HG03439 (cell line): ENCODE results near the gene CIAO2B.
"Not testable (repeated sequence)": the region's sequence is repeated elsewhere in the genome, so short reads cannot be mapped to it uniquely, and the experiment has no call there.

Source experiments
- ATAC-seq: cut with Tn5 transposase; IDR thresholded peaks from one replicate; pipeline ENCODE4 v1.9.1; 2021; ENCODE audit warnings: mild to moderate bottlenecking, moderate library complexity; ENCODE audit not compliant: unreplicated experiment

CIAO2B gene

DNA sequence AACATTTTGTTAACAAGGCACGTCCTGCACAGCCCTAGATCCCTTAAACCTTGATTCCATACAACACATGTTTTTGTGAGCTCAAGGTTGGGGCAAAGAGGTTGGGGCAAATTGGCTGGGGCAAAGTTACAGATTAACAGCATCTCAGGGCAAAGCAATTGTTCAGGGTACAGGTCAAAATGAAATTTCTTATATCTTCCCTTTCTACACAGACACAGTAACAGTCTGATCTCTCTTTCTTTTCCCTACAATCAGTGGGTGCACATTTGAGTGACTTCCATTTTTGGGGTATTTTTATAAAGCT is 21.9 kb upstream of the CIAO2B start:
- ATAC-seq, result not testable (repeated sequence)

- ATAC-seq, result not testable (repeated sequence)
Measured at GRCh38 chr16:66955363-66956153, 21.4 kb upstream of the CIAO2B start.

DNA sequence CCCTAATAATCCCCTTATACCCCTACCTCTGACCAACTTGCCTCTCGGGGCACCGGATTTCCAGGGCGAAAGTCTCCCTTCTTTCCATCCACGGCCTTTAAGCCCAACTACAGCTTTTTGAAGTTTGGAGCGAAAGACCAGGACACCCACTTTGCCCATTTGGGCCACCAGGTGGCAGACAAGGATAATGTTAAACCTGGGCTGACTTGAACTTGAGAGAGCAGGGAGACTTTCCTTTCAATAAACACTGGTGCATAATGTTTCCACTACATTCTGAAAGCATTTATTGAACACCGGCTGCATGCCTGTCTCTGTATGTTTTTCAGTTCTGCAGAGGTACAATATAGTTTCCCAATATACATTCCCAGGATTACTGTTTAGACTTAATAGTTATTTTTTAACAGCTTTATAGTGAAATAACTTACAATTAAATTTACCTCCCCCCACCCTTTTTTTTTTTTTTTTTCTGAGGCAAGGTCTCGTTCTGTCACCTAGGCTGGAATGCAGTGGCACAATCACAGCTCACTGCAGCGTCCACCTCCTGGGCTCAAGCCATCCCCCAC is 20.0 kb upstream of the CIAO2B start:
- ATAC-seq, result no peak

- ATAC-seq, result no peak
Measured at GRCh38 chr16:66953462-66954096, 19.4 kb upstream of the CIAO2B start.

- ATAC-seq, result no peak
Measured at GRCh38 chr16:66952430-66953110, 18.4 kb upstream of the CIAO2B start.

DNA sequence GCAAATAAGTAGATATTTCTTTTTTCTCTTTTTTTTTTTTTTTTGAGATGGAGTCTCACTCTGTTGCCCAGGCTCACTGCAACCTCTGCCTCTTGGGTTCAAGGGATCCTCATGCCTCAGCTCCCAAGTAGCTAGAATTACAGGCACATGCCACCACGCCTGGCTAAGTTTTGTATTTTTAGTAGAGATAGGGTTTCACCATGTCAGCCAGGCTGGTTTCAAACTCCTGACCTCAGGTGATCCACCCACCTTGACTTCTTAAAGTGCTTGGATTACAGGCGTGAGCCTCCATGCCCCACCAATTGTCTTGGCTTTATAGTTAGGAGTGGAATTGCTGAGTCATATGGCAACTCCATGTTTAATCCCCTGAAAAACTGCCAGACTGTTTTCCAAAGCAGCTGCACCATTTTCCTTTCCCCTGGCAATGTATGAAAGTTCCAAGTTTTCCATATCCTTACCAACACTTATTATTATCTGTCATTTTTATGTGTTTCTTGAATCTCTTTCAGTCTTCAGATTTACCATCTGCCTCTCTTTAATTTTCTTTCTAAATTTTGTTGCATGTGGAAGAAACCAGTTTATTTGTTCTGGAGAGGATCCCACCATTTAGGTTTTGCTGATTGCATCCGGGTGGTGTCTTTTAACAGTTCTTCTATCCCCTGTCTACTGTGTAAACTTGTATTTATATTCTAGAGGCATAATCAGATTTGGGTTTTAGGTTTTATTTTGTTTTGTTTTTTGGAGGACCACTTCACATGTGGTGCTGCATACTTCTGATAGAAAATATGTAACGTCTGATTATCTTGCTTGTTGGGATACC is 17.0 kb upstream of the CIAO2B start:
- no peak for ATAC-seq

DNA sequence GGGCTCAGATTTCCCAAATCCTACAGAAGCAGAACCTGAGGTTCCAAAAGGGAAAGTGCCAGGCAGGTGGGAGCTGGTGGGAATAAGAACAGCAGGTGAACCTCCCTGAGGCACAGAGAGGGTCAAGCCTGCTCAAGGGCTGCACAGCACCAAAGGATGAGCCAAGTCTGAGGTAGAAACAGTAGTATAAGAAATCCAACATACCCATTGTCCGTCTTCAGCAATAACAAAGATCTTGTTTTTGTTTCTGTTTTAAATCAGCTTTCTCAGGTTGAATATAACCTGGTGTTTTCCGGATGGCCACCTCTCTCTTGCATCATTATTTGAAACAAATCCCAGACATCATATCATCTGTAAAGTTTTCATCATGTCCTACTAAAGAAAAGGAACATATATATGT is 16.2 kb upstream of the CIAO2B start:
- no peak for ATAC-seq

DNA sequence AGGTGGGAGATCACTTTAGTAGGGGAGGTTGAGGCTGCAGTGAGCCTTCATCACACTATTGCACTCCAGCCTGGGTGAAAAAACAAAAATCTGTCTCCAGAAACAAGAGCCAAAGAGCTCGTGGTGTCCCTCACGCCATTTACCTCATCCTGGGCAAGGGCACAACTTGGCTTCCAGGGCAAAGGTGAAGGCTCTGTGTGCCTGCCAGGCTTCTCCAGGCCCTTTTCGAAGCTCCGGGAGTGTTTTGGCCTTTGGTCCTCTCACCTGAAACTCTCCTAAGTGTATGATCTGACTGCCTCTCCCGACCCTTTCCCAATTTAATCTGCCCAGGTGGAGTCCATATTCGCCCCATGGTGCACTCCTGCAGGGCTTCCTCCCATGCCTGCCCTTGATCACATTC is 15.3 kb upstream of the CIAO2B start:
- ATAC-seq, result no peak

DNA sequence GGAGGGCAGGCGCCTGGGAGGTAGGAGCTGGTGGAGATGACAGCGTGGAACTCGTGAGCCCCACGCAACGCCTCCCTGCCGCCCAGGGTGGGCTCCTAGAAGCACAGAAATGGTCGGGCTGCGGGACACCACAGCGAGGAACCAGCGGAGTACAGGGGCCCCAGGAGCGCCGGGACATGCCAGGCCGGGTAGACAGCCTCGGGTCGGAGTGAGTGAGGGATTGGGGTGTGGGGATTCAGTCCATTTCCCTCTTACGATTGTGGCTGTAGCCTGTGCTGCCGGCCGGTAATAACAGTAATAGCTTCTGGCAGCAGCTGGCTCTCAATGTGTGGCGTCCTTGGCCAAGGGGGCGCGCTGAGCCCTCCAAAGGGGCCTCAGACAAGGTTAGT is 14.6 kb upstream of the CIAO2B start:
- no peak for ATAC-seq

DNA sequence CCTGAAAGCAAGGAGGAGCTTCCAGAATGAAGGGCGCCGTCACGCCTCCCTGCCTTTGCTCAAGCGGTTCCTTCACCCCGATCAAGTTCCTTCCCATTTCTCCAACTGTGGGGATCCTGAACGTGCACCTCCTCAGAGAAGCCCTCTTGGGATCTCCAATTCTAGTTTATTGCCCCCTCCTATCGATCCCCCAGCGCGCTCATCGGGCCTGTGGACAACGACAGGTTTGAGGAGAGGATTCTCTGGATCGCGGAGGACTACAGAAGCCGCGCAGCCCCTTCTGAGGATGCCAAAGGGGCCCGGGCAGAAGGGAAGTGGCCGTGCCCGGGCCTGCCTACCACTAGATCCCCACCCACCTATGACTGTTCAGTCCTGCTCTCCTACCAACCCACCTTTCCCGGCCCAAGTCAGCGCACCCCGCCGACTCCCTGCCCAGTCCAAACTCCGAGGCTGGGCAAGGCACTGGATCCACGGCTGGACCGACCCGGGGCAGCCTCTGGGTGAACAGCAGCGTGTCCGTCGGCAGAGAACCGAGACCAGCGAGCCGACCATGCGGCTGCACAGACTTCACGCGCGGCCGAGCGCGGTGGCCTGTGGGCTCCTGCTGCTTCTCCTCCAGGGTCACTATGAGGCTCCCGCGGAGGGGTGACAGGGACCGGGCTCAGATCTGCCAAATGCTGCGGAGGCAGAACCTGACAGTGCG is 14.1 kb upstream of the CIAO2B start:
- no peak for ATAC-seq

- peak; percentile 67 for ATAC-seq
Measured at GRCh38 chr16:66947302-66948065, 13.3 kb upstream of the CIAO2B start.

DNA sequence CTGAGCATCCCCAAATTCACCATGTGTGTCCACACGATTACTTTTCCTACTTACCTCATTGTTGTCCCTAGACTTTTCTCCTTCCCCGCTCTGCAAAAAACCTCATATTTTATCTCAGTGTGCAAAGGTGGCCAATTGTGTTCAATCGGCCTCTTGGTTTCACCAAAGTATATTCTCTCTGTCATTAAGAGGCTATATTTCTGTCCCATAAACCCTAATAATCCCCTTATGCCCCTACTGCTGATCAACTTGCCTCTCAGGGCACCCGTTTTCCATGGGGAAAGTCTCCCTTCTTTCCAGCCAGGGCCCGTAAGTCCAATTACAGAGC is 12.7 kb upstream of the CIAO2B start:
- no peak for ATAC-seq

- no peak for ATAC-seq
Measured at GRCh38 chr16:66946541-66946940, 12.3 kb upstream of the CIAO2B start.

DNA sequence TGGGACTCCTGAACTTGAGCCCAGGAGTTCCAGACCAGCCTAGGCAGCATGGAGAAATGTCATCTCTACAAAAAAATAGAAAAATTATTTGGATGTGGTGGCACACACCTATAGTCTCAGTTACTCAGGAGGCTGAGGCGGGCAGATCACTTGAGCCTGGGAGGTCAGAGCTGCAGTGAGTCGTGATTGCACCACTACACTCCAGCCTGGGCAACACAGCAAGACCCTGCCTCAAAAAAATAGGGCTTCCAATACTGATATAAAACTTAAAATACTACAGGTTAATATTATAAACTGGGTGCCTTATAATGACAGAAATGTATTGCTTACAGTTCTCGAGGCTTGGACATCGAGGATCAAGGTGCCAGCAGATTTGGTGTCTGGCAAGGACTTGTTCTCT is 11.7 kb upstream of the CIAO2B start:
- ATAC-seq, result no peak

DNA sequence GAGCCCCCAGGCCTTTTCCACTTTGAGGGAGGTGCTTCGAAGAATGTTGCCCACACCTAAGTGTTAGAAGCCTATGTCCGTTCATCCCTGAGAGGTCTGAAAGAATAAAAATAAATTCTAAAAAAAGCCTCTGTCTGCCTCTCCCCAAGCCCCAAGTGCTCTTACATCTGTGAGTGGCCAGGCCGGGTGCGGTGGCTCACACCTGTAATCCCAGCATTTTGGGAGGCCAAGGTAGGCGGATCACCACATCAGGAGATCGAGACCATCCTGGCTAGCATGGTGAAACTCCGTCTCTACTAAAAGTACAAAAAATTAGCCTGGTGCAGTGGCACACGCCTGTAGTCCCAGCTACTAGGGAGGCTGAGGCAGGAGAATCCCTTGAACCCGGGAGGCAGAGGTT is 10.8 kb upstream of the CIAO2B start:
- not testable (repeated sequence) for ATAC-seq

DNA sequence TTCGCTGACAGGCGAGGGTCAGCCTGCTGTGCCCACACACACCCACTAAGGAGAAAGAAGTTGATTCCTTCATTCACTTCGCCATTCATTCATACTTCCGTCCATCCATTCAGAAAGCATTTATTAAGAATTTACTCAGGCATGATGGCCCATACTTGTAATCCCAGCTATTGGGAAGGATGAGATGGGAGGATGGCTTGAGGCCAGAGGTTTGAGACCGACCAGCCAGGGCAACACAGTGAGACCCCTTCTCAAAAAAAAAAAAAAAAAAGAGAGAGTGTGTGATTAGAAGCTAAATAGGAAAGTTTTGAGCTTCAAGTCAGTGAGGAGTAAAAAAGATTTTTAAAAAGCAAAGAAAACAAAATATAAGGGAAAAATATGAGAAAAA is 9.8 kb upstream of the CIAO2B start:
- no peak for ATAC-seq

GRCh38 chr16:66943426-66944053 is 9.3 kb upstream of the CIAO2B start:
- ATAC-seq, result no peak

GRCh38 chr16:66942981-66943380 is 8.8 kb upstream of the CIAO2B start:
- no peak for ATAC-seq

DNA sequence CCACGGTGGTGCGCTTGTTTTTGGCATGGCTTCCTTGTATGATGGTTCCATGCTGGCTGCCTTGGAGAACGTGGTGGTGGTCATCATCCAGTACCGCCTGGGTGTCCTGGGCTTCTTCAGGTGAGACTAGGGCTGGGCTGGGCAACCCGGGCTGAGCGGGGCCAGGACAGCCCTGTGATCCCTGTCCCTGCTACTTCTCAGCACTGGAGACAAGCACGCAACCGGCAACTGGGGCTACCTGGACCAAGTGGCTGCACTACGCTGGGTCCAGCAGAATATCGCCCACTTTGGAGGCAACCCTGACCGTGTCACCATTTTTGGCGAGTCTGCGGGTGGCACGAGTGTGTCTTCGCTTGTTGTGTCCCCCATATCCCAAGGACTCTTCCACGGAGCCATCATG is 6.0 kb upstream of the CIAO2B start:
- ATAC-seq, result no peak
